GM19035 (cell line): ENCODE measurements around the gene GLIS2.
"Not testable (repeated sequence)": the region's sequence is repeated elsewhere in the genome, so short reads cannot be mapped to it uniquely, and the experiment has no call there.

ENCODE experiments used
- ATAC-seq: cut with Tn5 transposase; IDR thresholded peaks from one replicate; pipeline ENCODE4 v1.9.1; 2021; ENCODE audit not compliant: unreplicated experiment

Gene GLIS2

GRCh38 chr16:4333714-4334113 lies 17.8 kb downstream of the GLIS2 start:
- ATAC-seq: not testable (repeated sequence)

GRCh38 chr16:4334724-4335495 lies 19.0 kb downstream of the GLIS2 start:
- no peak for ATAC-seq

- ATAC-seq: no peak
Measured at GRCh38 chr16:4336701-4337539, 21.1 kb downstream of the GLIS2 start.

GRCh38 chr16:4337540-4338088 lies 21.7 kb downstream of the GLIS2 start:
- ATAC-seq: no peak

GRCh38 chr16:4338125-4338582 lies 22.3 kb downstream of the GLIS2 start:
- no peak for ATAC-seq

- ATAC-seq: no peak
Measured at GRCh38 chr16:4338712-4339299, 22.9 kb downstream of the GLIS2 start.

GRCh38 chr16:4339455-4339854 lies 23.6 kb downstream of the GLIS2 start:
- ATAC-seq: no peak

- no peak for ATAC-seq
Measured at GRCh38 chr16:4339909-4340308, 24.0 kb downstream of the GLIS2 start.

GRCh38 chr16:4340443-4340842 lies 24.6 kb downstream of the GLIS2 start:
- ATAC-seq: no peak

GRCh38 chr16:4341250-4341649 lies 25.4 kb downstream of the GLIS2 start:
- no peak for ATAC-seq

GRCh38 chr16:4342866-4343744 lies 27.2 kb downstream of the GLIS2 start:
- ATAC-seq: no peak

GRCh38 chr16:4344300-4344982 lies 28.6 kb downstream of the GLIS2 start:
- not testable (repeated sequence) for ATAC-seq

- ATAC-seq: no peak
Measured at GRCh38 chr16:4344983-4345835, 29.3 kb downstream of the GLIS2 start.

- no peak for ATAC-seq
Measured at GRCh38 chr16:4345836-4346781, 30.2 kb downstream of the GLIS2 start.

GRCh38 chr16:4347010-4347409 lies 31.1 kb downstream of the GLIS2 start:
- ATAC-seq: no peak

GRCh38 chr16:4347765-4348509 lies 32.1 kb downstream of the GLIS2 start:
- ATAC-seq: no peak

- no peak for ATAC-seq
Measured at GRCh38 chr16:4349332-4349731, 33.5 kb downstream of the GLIS2 start.
